Measurements from ENCODE around the gene TESK1. TPM values are rescaled to one million over a fixed set of nuclear protein-coding genes. Genes with fewer than 3 reads are reported as not detected.

TESK1 gene
- total RNA-seq, 1 experiment from 2014 or later, result 27.9 TPM

- peak overlapping the region; percentile 27 for H3K27ac Mint-ChIP-seq (ENCODE audit: unreplicated experiment)
- H3K4me1 Mint-ChIP-seq (ENCODE audit: low read depth, unreplicated experiment), result no peaks in the 10 kb centered on the region
- peaks cover 18% of the 10 kb centered on the region for H3K36me3 Mint-ChIP-seq (ENCODE audit: insufficient read depth, unreplicated experiment)
- no peak for DNase-seq
- H3K27me3 Mint-ChIP-seq (ENCODE audit: insufficient read depth, unreplicated experiment), result no peaks in the 10 kb centered on the region
- intact Hi-C loops (cut with micrococcal nuclease; ENCODE audit: unreplicated experiment), result no loop called here
- H3K4me3 Mint-ChIP-seq (ENCODE audit: unreplicated experiment), result no peak overlapping the region
- Histone ChIP-seq H3K9me3 (no peaks in the 10 kb centered on the region), H3K4me3 (ENCODE audit: low read depth, low read length) (no peak overlapping the region), H3K36me3 (ENCODE audit: control insufficient read depth, insufficient read depth, low read length) (no peaks in the 10 kb centered on the region; the same call in 1 of the 2 replicates), H3K4me1 (no peaks in the 10 kb centered on the region), H3K27me3 (replicated peaks; ENCODE audit: control insufficient read depth, insufficient read depth, low read length) (no peaks in the 10 kb centered on the region)
- BruUV-seq (replicated peaks), result no TSS peak
- TF ChIP-seq, protein P1, sequence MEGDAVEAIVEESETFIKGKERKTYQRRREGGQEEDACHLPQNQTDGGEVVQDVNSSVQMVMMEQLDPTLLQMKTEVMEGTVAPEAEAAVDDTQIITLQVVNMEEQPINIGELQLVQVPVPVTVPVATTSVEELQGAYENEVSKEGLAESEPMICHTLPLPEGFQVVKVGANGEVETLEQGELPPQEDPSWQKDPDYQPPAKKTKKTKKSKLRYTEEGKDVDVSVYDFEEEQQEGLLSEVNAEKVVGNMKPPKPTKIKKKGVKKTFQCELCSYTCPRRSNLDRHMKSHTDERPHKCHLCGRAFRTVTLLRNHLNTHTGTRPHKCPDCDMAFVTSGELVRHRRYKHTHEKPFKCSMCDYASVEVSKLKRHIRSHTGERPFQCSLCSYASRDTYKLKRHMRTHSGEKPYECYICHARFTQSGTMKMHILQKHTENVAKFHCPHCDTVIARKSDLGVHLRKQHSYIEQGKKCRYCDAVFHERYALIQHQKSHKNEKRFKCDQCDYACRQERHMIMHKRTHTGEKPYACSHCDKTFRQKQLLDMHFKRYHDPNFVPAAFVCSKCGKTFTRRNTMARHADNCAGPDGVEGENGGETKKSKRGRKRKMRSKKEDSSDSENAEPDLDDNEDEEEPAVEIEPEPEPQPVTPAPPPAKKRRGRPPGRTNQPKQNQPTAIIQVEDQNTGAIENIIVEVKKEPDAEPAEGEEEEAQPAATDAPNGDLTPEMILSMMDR (IDR thresholded peaks at IDR 0.05; ENCODE audit: insufficient read depth in 1 of 2, low read depth in 1 of 2, low read length in 1 of 2, severe bottlenecking in 1 of 2, unreplicated experiment in 1 of 2), result no peak
- ChIA-PET POLR2A (no interaction called here), CTCF (interaction anchor here (1.2 kb wide), 1 partner anchor 67 kb away, joined by 7 read pairs; the partner anchor contains the start of gene RUSC2)
- H3K9me3 Mint-ChIP-seq (ENCODE audit: unreplicated experiment), result no peaks in the 10 kb centered on the region
Observed at GRCh38 chr9:35556776-35557175, 48.3 kb upstream of the TESK1 start.

GRCh38 chr9:35557320-35557719, 47.7 kb upstream of the TESK1 start:
- intact Hi-C loops (cut with micrococcal nuclease; ENCODE audit: unreplicated experiment), result no loop called here
- BruUV-seq (replicated peaks), result no TSS peak
- Histone ChIP-seq H3K36me3 (ENCODE audit: control insufficient read depth, insufficient read depth, low read length) (no peaks in the 10 kb centered on the region; the same call in 1 of the 2 replicates), H3K4me1 (no peaks in the 10 kb centered on the region), H3K27me3 (replicated peaks; ENCODE audit: control insufficient read depth, insufficient read depth, low read length) (no peaks in the 10 kb centered on the region), H3K4me3 (ENCODE audit: low read depth, low read length) (no peak overlapping the region), H3K9me3 (no peaks in the 10 kb centered on the region)
- H3K36me3 Mint-ChIP-seq (ENCODE audit: insufficient read depth, unreplicated experiment), result peaks cover 21% of the 10 kb centered on the region
- no peak for DNase-seq
- no peak overlapping the region for H3K4me3 Mint-ChIP-seq (ENCODE audit: unreplicated experiment)
- CTCF ChIA-PET, result interaction anchor here (1.2 kb wide), 1 partner anchor 68 kb away, joined by 7 read pairs; the partner anchor contains the start of gene RUSC2
- H3K4me1 Mint-ChIP-seq (ENCODE audit: low read depth, unreplicated experiment), result no peaks in the 10 kb centered on the region
- POLR2A ChIA-PET, result no interaction called here
- H3K27me3 Mint-ChIP-seq (ENCODE audit: insufficient read depth, unreplicated experiment), result no peaks in the 10 kb centered on the region
- TF ChIP-seq, protein P1 (IDR thresholded peaks at IDR 0.05; ENCODE audit: insufficient read depth in 1 of 2, low read depth in 1 of 2, low read length in 1 of 2, severe bottlenecking in 1 of 2, unreplicated experiment in 1 of 2), result no peak
- peak overlapping the region; percentile 27 for H3K27ac Mint-ChIP-seq (ENCODE audit: unreplicated experiment)
- no peaks in the 10 kb centered on the region for H3K9me3 Mint-ChIP-seq (ENCODE audit: unreplicated experiment)

DNA sequence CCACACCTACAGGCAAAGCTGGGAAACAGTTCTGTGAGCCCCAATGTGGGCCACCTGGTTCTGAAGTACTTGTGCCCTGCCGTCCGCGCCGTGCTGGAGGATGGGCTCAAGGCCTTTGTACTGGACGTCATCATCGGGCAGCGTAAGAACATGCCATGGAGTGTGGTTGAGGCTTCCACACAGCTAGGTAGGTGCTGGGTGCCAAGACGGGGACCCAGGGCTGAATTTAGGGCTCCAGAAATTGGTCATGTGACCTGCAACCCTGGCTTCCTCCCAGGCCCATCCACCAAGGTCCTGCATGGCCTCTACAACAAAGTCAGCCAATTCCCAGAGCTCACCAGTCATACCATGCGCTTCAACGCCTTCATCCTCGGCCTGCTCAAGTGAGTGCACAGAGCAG, 46.9 kb upstream of the TESK1 start:
- BruUV-seq (replicated peaks), result no TSS peak
- CTCF ChIA-PET, result interaction anchor here (1.2 kb wide), 1 partner anchor 69 kb away, joined by 7 read pairs; the partner anchor contains the start of gene RUSC2
- DNase-seq, result no peak
- intact Hi-C loops (cut with micrococcal nuclease; ENCODE audit: unreplicated experiment), result no loop called here
- H3K4me1 Mint-ChIP-seq (ENCODE audit: low read depth, unreplicated experiment), result no peaks in the 10 kb centered on the region
- no peaks in the 10 kb centered on the region for H3K9me3 ChIP-seq
- no peak overlapping the region for H3K27ac Mint-ChIP-seq (ENCODE audit: unreplicated experiment)
- H3K4me1 ChIP-seq, result no peaks in the 10 kb centered on the region
- TF ChIP-seq, protein P1 (IDR thresholded peaks at IDR 0.05; ENCODE audit: insufficient read depth in 1 of 2, low read depth in 1 of 2, low read length in 1 of 2, severe bottlenecking in 1 of 2, unreplicated experiment in 1 of 2), result no peak
- peaks cover 30% of the 10 kb centered on the region for H3K36me3 Mint-ChIP-seq (ENCODE audit: insufficient read depth, unreplicated experiment)
- H3K27me3 ChIP-seq (replicated peaks; ENCODE audit: control insufficient read depth, insufficient read depth, low read length), result no peaks in the 10 kb centered on the region
- H3K4me3 Mint-ChIP-seq (ENCODE audit: unreplicated experiment), result no peak overlapping the region
- POLR2A ChIA-PET, result no interaction called here
- no peak overlapping the region for H3K4me3 ChIP-seq (ENCODE audit: low read depth, low read length)
- no peaks in the 10 kb centered on the region for H3K27me3 Mint-ChIP-seq (ENCODE audit: insufficient read depth, unreplicated experiment)
- no peaks in the 10 kb centered on the region; the same call in 1 of the 2 replicates for H3K36me3 ChIP-seq (ENCODE audit: control insufficient read depth, insufficient read depth, low read length)
- no peaks in the 10 kb centered on the region for H3K9me3 Mint-ChIP-seq (ENCODE audit: unreplicated experiment)

All from Caco-2 (cell line).